Fibroblast of mammary gland (primary cell): ENCODE data around the gene DHRS13.
A peak's percentile ranks its signal among the peaks of the same experiment; 100 is the strongest.
"Not testable (repeated sequence)": the region's sequence is repeated elsewhere in the genome, so short reads cannot be mapped to it uniquely, and the experiment has no call there.

ENCODE experiments used
- DNase-seq: peaks from one replicate; pipeline ENCODE4 v3.0.0-alpha.2; 2010; ENCODE audit warnings: low read depth
- H3K4me3 ChIP-seq: 2 replicates; pipeline ENCODE4 v1.5.1; 2011; ENCODE audit warnings: low read depth, mild to moderate bottlenecking, low read length, moderate library complexity; ENCODE audit not compliant: control insufficient read depth
- CTCF ChIP-seq: conservative IDR thresholded peaks from 2 replicates; pipeline ENCODE4 v1.5.1; 2011; ENCODE audit warnings: low read depth, low read length, inconsistent platforms; ENCODE audit not compliant: control insufficient read depth, insufficient read depth

The DHRS13 gene

GRCh38 chr17:28853295-28853694 is 49.6 kb downstream of the DHRS13 start:
- no peak for DNase-seq
- H3K4me3 ChIP-seq, result no peak overlapping the region

GRCh38 chr17:28849281-28849680 is 53.6 kb downstream of the DHRS13 start:
- DNase-seq, result peak; percentile 8
- no peak for TF ChIP-seq CTCF
- no peak overlapping the region for H3K4me3 ChIP-seq

More at GRCh38 chr17:28853295-28853694, 49.6 kb downstream of the DHRS13 start:
- TF ChIP-seq CTCF, result no peak

- DNase-seq, result peak; percentile 22
Measured at GRCh38 chr17:28848667-28849066, 54.2 kb downstream of the DHRS13 start.

More at GRCh38 chr17:28848667-28849066, 54.2 kb downstream of the DHRS13 start:
- not testable (repeated sequence) for H3K4me3 ChIP-seq
- TF ChIP-seq CTCF, result peak; percentile 33
